H9 (cell line): ENCODE data around the gene CDH23. TPM values are rescaled to one million over a fixed set of nuclear protein-coding genes. Genes with fewer than 3 reads are reported as not detected.

ENCODE experiments used
- DNase-seq: peaks from one replicate; pipeline ENCODE4 v3.0.0-alpha.2; 2017
- H2AFZ ChIP-seq: one replicate; pipeline ENCODE4 v1.6.1; 2013; ENCODE audit warnings: mild to moderate bottlenecking, low read length, control low read depth, moderate library complexity
- H2AK5ac ChIP-seq: 2 replicates; pipeline ENCODE4 v1.6.1; 2013; ENCODE audit warnings: low read length, control low read depth, mixed read lengths; ENCODE audit not compliant: insufficient read length
- H2BK120ac ChIP-seq: one replicate; pipeline ENCODE4 v1.6.1; 2013; ENCODE audit warnings: low read depth, mild to moderate bottlenecking, low read length, control low read depth, inconsistent platforms; ENCODE audit not compliant: poor library complexity, severe bottlenecking
- H2BK12ac ChIP-seq: 2 replicates; pipeline ENCODE4 v1.6.1; 2013; ENCODE audit warnings: low read length, control low read depth, mixed read lengths, low read depth; ENCODE audit not compliant: insufficient read length
- H2BK15ac ChIP-seq: 2 replicates; pipeline ENCODE4 v1.6.1; 2013; ENCODE audit warnings: low read depth, low read length, control low read depth
- H2BK20ac ChIP-seq: one replicate; pipeline ENCODE4 v1.6.1; 2013; ENCODE audit warnings: low read depth, mild to moderate bottlenecking, low read length, control low read depth, inconsistent platforms; ENCODE audit not compliant: poor library complexity, severe bottlenecking
- H2BK5ac ChIP-seq: 2 replicates; pipeline ENCODE4 v1.6.1; 2013; ENCODE audit warnings: low read length, control low read depth, mixed read lengths; ENCODE audit not compliant: insufficient read length
- H3K14ac ChIP-seq: 2 replicates; pipeline ENCODE4 v1.6.1; 2013; ENCODE audit warnings: low read length, control low read depth; ENCODE audit not compliant: insufficient read depth
- H3K18ac ChIP-seq: 2 replicates; pipeline ENCODE4 v1.6.1; 2013; ENCODE audit warnings: low read depth, mild to moderate bottlenecking, mixed read lengths, low read length, control low read depth; ENCODE audit not compliant: insufficient read length
- H3K23ac ChIP-seq: 2 replicates; pipeline ENCODE4 v1.6.1; 2013; ENCODE audit warnings: low read length, control low read depth, mixed read lengths, low read depth; ENCODE audit not compliant: insufficient read length
- H3K23me2 ChIP-seq: 2 replicates; pipeline ENCODE4 v1.6.1; 2013; ENCODE audit warnings: low read depth, mild to moderate bottlenecking, mixed read lengths, low read length, control low read depth; ENCODE audit not compliant: insufficient read length, poor library complexity, severe bottlenecking
- H3K27ac ChIP-seq: 2 replicates; pipeline ENCODE4 v1.5.1; 2013; ENCODE audit warnings: low read length, control low read depth, mixed read lengths, low read depth; ENCODE audit not compliant: insufficient read length
- H3K27me3 ChIP-seq: 2 replicates; pipeline ENCODE4 v1.6.1; 2013; ENCODE audit warnings: low read length, control low read depth, inconsistent platforms; ENCODE audit not compliant: insufficient read depth
- H3K4ac ChIP-seq: 2 replicates; pipeline ENCODE4 v1.6.1; 2013; ENCODE audit warnings: low read depth, mild to moderate bottlenecking, control low read depth, inconsistent platforms, low read length, moderate library complexity
- H3K4me1 ChIP-seq: 2 replicates; pipeline ENCODE4 v1.6.1; 2013; ENCODE audit warnings: low read length, control low read depth, inconsistent platforms; ENCODE audit not compliant: insufficient read depth
- H3K4me2 ChIP-seq: 2 replicates; pipeline ENCODE4 v1.6.1; 2013; ENCODE audit warnings: low read length, control low read depth, mixed read lengths; ENCODE audit not compliant: insufficient read length, insufficient read depth
- H3K56ac ChIP-seq: 2 replicates; pipeline ENCODE4 v1.6.1; 2013; ENCODE audit warnings: low read depth, mild to moderate bottlenecking, mixed read lengths, low read length, control low read depth; ENCODE audit not compliant: insufficient read length
- H3K79me1 ChIP-seq: 2 replicates; pipeline ENCODE4 v1.6.1; 2013; ENCODE audit warnings: low read depth, mild to moderate bottlenecking, moderate library complexity, low read length, control low read depth, inconsistent platforms; ENCODE audit not compliant: insufficient read depth, poor library complexity, severe bottlenecking
- H3K79me2 ChIP-seq: 2 replicates; pipeline ENCODE4 v1.6.1; 2013; ENCODE audit warnings: low read length, control low read depth, inconsistent platforms; ENCODE audit not compliant: insufficient read depth
- H3K9ac ChIP-seq: 2 replicates; pipeline ENCODE4 v1.6.1; 2013; ENCODE audit warnings: low read length, control low read depth, mixed read lengths; ENCODE audit not compliant: insufficient read length; ENCODE audit errors: extremely low read depth
- H3K9me3 ChIP-seq: one replicate; pipeline ENCODE4 v1.6.1; 2013; ENCODE audit warnings: low read depth, low read length, inconsistent platforms; ENCODE audit not compliant: control insufficient read depth
- H3T11ph ChIP-seq: one replicate; pipeline ENCODE4 v1.6.1; 2013; ENCODE audit warnings: mild to moderate bottlenecking, low read length, control low read depth, inconsistent platforms
- H4K20me1 ChIP-seq: one replicate; pipeline ENCODE4 v1.6.1; 2013; ENCODE audit not compliant: control insufficient read depth, insufficient read length, insufficient read depth
- H4K5ac ChIP-seq: 2 replicates; pipeline ENCODE4 v1.6.1; 2013; ENCODE audit warnings: low read depth, mild to moderate bottlenecking, mixed read lengths, low read length, control low read depth; ENCODE audit not compliant: insufficient read length
- H4K8ac ChIP-seq: replicated peaks from 2 replicates; pipeline ENCODE4 v1.6.1; 2013; ENCODE audit warnings: low read length, control low read depth, mixed read lengths, low read depth; ENCODE audit not compliant: insufficient read length
- H4K91ac ChIP-seq: 2 replicates; pipeline ENCODE4 v1.6.1; 2013; ENCODE audit warnings: low read depth, mild to moderate bottlenecking, moderate library complexity, mixed read lengths, low read length, control low read depth; ENCODE audit not compliant: insufficient read length
- H3K27ac Mint-ChIP-seq, 3 experiments: 2 replicates in 2 of 3; 3 replicates in 1 of 3; pipeline ENCODE4 v1.8.0; 2020 to 2021; ENCODE audit warnings: mixed read lengths in 3 of 3, mild to moderate bottlenecking in 1 of 3, moderate library complexity in 1 of 3
- H3K27me3 Mint-ChIP-seq: 2 replicates; pipeline ENCODE4 v1.8.0; 2021; ENCODE audit warnings: low read depth, mild to moderate bottlenecking, moderate library complexity, mixed read lengths
- H3K36me3 Mint-ChIP-seq, 3 experiments: 2 replicates in 2 of 3; 3 replicates in 1 of 3; pipeline ENCODE4 v1.8.0; 2020 to 2021; ENCODE audit warnings: low read depth in 3 of 3, mixed read lengths in 3 of 3; ENCODE audit not compliant: insufficient read depth in 1 of 3
- H3K4me1 Mint-ChIP-seq, 2 experiments: 2 replicates each; pipeline ENCODE4 v1.8.0; 2020; ENCODE audit warnings: mixed read lengths in 2 of 2
- H3K4me3 Mint-ChIP-seq, 2 experiments: 2 replicates in 1 of 2; 3 replicates in 1 of 2; pipeline ENCODE4 v1.8.0; 2020 to 2021; ENCODE audit warnings: mild to moderate bottlenecking in 2 of 2, mixed read lengths in 2 of 2, moderate library complexity in 1 of 2
- H3K9me3 Mint-ChIP-seq, 2 experiments: 2 replicates in 1 of 2; 3 replicates in 1 of 2; pipeline ENCODE4 v1.8.0; 2020; ENCODE audit warnings: mild to moderate bottlenecking in 2 of 2, mixed read lengths in 2 of 2, moderate library complexity in 1 of 2
- WGBS: extraction: QIAGEN DNeasy Blood & Tissue Kit; methylation state at CpG from one replicate; pipeline ENCODE4 v1.1.7; 2013; ENCODE audit warnings: missing lambda C conversion rate, low lambda C conversion rate, mixed read lengths; ENCODE audit not compliant: insufficient read length; ENCODE audit errors: extremely low coverage; 5-methylcytosine and 5-hydroxymethylcytosine counted together
- total RNA-seq: library from RNA; stranded (reverse); gene quantifications from 2 replicates; pipeline ENCODE4 v1.2.1, GENCODE V29; 2021
- TF ChIP-seq, protein P1 (sequence below): fragments of 200-600 bp; sonication (generic); conservative IDR thresholded peaks from 3 replicates; pipeline ENCODE4 v1.8.0; 2021; ENCODE audit warnings: antibody characterized with exemption, mild to moderate bottlenecking

Gene CDH23
- total RNA-seq, 1 experiment from 2014 or later, result 2.1 TPM

GRCh38 chr10:71721313-71721712 lies 324.6 kb downstream of the CDH23 start:
- Histone ChIP-seq H3K9ac (no peak overlapping the region), H4K8ac (no peak overlapping the region), H3K56ac (no peak overlapping the region), H2BK20ac (no peak overlapping the region), H2BK12ac (no peak overlapping the region), H3T11ph (no peak overlapping the region), H4K91ac (no peak overlapping the region), H3K18ac (no peak overlapping the region), H3K4ac (no peak overlapping the region), H2AK5ac (no peak overlapping the region), H3K79me2 (no peaks in the 10 kb centered on the region), H4K20me1 (no peaks in the 10 kb centered on the region), H3K4me1 (no peaks in the 10 kb centered on the region), H3K23ac (no peak overlapping the region), H2BK5ac (no peak overlapping the region), H4K5ac (no peak overlapping the region), H3K9me3 (no peaks in the 10 kb centered on the region), H2BK120ac (no peak overlapping the region), H3K79me1 (no peaks in the 10 kb centered on the region), H2AFZ (no peak overlapping the region), H3K23me2 (no peaks in the 10 kb centered on the region), H3K27me3 (no peaks in the 10 kb centered on the region; the same call in 1 of the 2 replicates), H3K14ac (no peak overlapping the region), H3K4me2 (no peak overlapping the region), H2BK15ac (no peak overlapping the region), H3K27ac (no peak overlapping the region)
- no peaks in the 10 kb centered on the region; a peak in 1 of 7 replicates for H3K36me3 Mint-ChIP-seq
- no peak for DNase-seq
- H3K27ac Mint-ChIP-seq, result no peak overlapping the region
- peaks cover 9 to 24% of the 10 kb centered on the region in 2 experiments; a peak in 3 of 4 replicates for H3K4me1 Mint-ChIP-seq
- H3K27me3 Mint-ChIP-seq, result peaks cover 22% of the 10 kb centered on the region
- TF ChIP-seq, protein P1, sequence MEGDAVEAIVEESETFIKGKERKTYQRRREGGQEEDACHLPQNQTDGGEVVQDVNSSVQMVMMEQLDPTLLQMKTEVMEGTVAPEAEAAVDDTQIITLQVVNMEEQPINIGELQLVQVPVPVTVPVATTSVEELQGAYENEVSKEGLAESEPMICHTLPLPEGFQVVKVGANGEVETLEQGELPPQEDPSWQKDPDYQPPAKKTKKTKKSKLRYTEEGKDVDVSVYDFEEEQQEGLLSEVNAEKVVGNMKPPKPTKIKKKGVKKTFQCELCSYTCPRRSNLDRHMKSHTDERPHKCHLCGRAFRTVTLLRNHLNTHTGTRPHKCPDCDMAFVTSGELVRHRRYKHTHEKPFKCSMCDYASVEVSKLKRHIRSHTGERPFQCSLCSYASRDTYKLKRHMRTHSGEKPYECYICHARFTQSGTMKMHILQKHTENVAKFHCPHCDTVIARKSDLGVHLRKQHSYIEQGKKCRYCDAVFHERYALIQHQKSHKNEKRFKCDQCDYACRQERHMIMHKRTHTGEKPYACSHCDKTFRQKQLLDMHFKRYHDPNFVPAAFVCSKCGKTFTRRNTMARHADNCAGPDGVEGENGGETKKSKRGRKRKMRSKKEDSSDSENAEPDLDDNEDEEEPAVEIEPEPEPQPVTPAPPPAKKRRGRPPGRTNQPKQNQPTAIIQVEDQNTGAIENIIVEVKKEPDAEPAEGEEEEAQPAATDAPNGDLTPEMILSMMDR, result no peak
- H3K4me3 Mint-ChIP-seq, result no peak overlapping the region
- WGBS, result no CpG with 5 or more reads among the region's 6 CpGs
- H3K9me3 Mint-ChIP-seq, result no peaks in the 10 kb centered on the region
